Measurements from ENCODE around the gene ZAP70.
"Not testable (repeated sequence)": the region's sequence is repeated elsewhere in the genome, so short reads cannot be mapped to it uniquely, and the experiment has no call there.

ZAP70 gene

DNA sequence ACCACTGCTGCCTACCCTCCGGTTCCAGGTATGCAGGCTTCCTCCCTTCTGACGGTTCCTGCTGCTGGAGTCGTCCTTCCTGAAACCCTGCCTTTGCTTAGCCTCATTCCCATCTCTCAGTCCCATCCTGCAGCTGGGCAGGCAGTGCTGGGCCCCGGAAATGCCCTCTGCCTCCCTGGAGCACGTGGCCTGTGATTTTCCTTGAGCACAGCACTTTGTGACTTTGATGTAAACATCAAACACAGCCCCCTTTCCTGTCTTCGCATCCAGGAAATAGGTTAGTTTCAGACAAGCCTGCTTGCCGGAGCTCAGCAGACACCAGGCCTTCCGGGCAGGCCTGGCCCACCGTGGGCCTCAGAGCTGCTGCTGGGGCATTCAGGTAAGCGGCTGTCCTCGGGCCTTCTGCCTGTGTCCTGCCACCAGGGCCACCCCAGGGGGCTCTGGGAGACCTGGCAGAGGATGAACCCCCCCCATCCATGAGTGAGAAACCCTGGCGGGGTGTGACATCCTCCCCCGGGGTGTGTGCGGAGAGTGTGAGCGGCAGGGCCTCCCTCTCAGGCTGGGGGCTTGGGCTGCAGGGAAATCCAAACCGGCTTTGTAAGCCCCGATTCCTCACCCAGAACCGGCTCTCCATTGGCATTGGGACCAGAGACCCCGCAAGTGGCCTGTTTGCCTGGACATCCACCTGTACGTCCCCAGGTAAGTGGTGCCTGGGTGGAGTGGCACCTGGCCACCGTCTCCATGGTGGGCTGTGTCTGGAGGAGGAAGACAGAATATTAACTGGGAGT lies at the start of gene ZAP70:
Gene ZAP70, plus strand, starts transcription at position 281 of the 788 bp plus-strand sequence. CDS start 10,461 bp downstream, outside the sequence.
- DNase-seq (ENCODE audit: extremely low read depth, low read depth): no peak
- TF ChIP-seq, protein P1, sequence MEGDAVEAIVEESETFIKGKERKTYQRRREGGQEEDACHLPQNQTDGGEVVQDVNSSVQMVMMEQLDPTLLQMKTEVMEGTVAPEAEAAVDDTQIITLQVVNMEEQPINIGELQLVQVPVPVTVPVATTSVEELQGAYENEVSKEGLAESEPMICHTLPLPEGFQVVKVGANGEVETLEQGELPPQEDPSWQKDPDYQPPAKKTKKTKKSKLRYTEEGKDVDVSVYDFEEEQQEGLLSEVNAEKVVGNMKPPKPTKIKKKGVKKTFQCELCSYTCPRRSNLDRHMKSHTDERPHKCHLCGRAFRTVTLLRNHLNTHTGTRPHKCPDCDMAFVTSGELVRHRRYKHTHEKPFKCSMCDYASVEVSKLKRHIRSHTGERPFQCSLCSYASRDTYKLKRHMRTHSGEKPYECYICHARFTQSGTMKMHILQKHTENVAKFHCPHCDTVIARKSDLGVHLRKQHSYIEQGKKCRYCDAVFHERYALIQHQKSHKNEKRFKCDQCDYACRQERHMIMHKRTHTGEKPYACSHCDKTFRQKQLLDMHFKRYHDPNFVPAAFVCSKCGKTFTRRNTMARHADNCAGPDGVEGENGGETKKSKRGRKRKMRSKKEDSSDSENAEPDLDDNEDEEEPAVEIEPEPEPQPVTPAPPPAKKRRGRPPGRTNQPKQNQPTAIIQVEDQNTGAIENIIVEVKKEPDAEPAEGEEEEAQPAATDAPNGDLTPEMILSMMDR (IDR thresholded peaks at IDR 0.05; ENCODE audit: low read depth, low read length): no peak

- no peak for DNase-seq (ENCODE audit: extremely low read depth, low read depth)
- TF ChIP-seq, protein P1 (IDR thresholded peaks at IDR 0.05; ENCODE audit: low read depth, low read length): no peak
These were observed 49.8 kb upstream of the ZAP70 start for GRCh38 chr2:97663626-97663961.

DNA sequence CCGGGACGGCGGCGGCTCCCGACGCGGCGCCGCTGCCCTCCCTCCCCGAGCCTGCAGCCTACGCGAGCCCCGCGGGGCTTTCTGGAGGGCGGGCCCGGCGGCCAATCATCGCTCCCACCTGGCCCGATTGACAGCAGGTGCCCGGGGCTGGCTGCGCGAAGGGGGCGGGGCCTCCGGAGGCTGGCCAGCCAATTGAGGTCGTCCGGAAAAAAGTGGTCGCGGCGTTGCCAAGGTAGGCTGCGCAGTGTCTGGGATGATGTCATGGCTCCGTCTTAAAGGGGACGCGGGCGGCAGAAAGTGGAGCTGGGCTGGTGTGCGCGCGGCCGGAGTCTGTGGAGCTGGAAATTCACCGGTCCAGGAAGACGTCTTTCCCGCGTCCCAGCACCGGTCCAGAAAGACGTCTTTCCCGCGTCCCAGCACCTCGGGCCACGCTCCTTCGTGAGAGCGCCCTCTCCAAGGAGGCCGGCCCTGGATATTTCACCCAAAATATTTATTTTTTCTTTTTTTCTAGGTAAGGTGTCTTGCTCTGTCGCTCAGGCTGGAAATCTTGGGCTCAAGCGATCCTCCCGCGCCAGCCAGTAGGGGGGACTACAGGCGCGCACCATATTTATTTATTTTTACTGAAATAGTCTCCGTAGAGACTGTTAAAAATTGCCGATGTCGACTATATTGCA lies 49.3 kb upstream of the ZAP70 start, which contains the start of gene ACTR1B:
Gene ACTR1B, minus strand, starts transcription at position 83 of the 674 bp plus-strand sequence. CDS start 154 bp downstream, outside the sequence.
- TF ChIP-seq, protein P1 (IDR thresholded peaks at IDR 0.05; ENCODE audit: low read depth, low read length): peak; percentile 62
- peak; percentile 94 for DNase-seq (ENCODE audit: extremely low read depth, low read depth)

- DNase-seq (ENCODE audit: extremely low read depth, low read depth): no peak
These were observed 48.8 kb upstream of the ZAP70 start for GRCh38 chr2:97664636-97664970.

GRCh38 chr2:97669448-97669847 lies 43.9 kb upstream of the ZAP70 start, which contains the start of gene C2orf92:
Gene C2orf92 (plus strand): TSS chr2:97669713. CDS start chr2:97669789, 76 bp downstream.
- TF ChIP-seq, protein P1 (IDR thresholded peaks at IDR 0.05; ENCODE audit: low read depth, low read length): no peak
- no peak for DNase-seq (ENCODE audit: extremely low read depth, low read depth)

More at GRCh38 chr2:97664636-97664970, 48.8 kb upstream of the ZAP70 start:
- TF ChIP-seq, protein P1 (IDR thresholded peaks at IDR 0.05; ENCODE audit: low read depth, low read length): no peak

DNA sequence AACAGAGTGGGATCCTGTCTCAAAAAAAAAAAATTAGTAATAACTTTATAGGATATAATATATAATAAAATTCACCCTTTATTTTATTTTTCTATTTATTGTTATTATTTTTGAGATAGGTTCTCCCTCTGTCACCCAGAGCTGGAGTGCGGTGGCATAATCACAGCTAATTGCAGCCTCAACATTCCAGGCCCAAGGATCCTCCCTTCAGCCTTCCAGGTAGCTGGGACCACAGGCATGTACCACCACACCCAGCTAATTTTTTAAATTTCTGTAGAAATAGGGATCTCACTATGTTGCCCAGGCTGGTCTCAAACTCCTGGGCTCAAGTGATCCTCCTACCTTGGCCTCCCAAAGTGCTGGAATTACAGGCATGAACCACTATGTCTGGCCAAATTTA lies 42.9 kb upstream of the ZAP70 start:
- TF ChIP-seq, protein P1 (IDR thresholded peaks at IDR 0.05; ENCODE audit: low read depth, low read length): no peak
- DNase-seq (ENCODE audit: extremely low read depth, low read depth): no peak

DNA sequence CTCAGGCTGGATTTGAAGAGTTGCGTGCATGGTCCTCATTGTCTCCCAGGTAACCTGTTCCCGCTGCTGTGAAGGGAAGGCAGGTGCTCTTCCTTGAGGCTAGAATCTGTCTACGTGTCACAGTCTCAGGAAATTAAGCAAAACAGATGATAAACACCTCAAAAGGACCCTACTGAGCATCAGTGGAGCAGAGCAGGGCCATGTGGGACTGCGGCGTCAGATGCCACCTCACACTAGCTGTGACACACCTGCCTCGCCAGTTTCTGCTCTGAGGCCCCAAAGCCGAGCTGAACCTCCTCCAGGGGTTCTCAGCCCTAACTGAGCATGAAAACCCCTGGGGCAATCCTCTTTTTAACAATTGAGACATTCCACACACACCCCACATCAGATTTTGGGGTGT lies 41.9 kb upstream of the ZAP70 start:
- DNase-seq (ENCODE audit: extremely low read depth, low read depth): no peak
- TF ChIP-seq, protein P1 (IDR thresholded peaks at IDR 0.05; ENCODE audit: low read depth, low read length): no peak

GRCh38 chr2:97672606-97673140 lies 40.7 kb upstream of the ZAP70 start:
- not testable (repeated sequence) for DNase-seq (ENCODE audit: extremely low read depth, low read depth)

Data from AG09319 (cell line).